ENCODE data around the gene CEP170B.
A peak's percentile ranks its signal among the peaks of the same experiment; 100 is the strongest.
"Not testable (repeated sequence)": the region's sequence is repeated elsewhere in the genome, so short reads cannot be mapped to it uniquely, and the experiment has no call there.

The CEP170B gene

DNA sequence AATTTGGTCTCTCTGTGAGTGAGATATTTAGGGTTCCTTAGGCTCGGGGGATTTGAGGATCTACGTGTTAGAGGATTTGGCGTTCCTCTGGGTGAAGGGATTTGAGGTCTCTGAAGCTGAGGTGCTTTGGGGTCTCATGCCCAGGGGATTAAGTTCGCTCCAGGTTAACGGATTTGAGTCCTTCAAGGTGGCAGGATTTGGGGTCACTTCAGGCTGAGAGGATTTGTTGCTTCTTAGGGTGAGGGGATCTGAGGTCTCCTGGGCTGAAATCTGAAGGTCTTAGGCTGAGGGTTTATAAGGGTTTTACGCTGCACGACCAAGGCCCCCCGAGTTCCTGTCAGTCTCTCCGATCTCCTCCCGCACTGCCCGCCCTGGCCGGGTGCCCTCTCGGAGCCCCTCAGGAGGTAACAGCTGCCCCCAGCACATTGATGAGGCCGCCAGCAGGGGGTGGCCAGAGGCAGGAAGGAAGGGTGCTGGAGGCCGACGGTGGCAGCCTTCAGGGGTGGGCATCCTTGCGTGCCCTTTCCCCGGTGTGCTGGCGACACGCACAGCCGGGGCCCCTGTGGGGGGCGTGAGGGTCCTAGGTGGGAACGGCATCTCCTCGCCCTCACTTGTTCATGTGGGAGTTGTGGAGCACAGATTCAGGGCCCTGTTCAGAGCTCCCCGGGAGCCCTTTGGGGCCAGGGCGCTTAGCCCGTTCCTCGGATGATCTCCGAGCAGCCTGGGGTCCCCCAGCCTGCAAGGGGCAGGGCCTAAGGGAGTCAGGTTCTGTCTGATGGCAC lies 14.3 kb downstream of the CEP170B start:
- no peak for DNase-seq (ENCODE audit: low read depth, low spot score)

GRCh38 chr14:104879983-104880565 lies 15.0 kb downstream of the CEP170B start:
- DNase-seq (ENCODE audit: low read depth, low spot score), result no peak

DNA sequence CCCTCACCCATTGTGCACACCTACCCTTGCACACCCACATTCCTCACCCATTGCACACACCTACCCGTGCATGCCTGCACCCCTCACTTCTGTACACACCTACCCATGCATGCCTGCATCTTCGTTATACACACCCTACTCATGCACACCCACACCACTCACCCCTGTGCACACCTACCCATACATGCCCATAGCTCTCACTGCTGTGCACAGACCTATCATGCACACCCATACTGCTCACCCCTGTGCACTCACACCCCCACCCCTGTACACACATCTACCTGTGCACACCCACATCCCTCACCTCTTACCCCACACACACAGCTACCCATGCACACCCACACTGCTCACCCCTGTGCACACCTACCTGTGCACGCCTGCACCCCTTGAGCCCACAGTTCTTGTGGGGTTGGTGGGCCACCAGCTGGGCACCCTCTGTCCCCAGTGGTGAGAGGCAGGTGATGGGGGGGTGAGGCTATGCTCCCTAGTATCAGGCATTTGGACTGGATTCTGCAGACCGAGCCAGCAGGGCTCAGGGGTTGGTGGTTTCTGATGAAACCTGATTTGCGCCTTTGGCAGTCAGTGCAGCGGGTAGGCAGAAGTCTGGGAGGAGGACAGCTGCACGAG lies 15.6 kb downstream of the CEP170B start:
- DNase-seq (ENCODE audit: low read depth, low spot score), result no peak

GRCh38 chr14:104881369-104881979 lies 16.4 kb downstream of the CEP170B start:
- DNase-seq (ENCODE audit: low read depth, low spot score), result no peak

DNA sequence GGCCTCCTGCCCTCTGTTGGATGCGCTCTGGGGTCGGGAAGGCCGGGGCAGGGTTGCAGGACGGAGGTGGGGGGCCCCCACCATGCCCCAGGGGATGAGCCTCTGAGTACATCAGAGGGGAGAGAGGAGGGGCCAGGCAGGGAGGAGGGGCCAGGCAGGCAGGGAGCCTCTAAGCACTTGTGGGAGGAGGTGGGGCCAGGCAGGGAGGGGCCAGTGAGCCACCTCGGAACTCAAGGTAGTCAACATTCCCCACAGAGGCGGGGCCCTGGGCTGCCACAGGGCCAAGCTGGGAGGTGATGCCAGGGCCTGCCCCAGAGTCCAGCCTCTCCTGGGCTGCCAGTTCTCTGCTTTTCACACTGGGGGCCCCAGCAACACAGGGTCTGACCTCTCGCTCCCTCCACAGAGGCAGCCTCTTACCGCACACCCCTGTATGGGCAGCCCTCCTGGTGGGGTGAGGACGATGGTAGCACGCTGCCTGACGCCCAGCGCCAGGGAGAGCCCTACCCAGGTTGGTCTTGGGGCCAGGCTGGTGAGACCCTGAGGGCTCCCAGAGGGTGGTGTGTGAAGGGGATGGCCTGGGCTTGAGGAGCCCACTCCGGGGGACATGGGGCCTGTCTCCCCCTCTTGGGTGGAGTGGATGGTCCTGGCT lies 17.4 kb downstream of the CEP170B start:
- peak; percentile 80 for DNase-seq (ENCODE audit: low read depth, low spot score)

- DNase-seq (ENCODE audit: low read depth, low spot score), result no peak
Measured at GRCh38 chr14:104882991-104883660, 18.1 kb downstream of the CEP170B start.

DNA sequence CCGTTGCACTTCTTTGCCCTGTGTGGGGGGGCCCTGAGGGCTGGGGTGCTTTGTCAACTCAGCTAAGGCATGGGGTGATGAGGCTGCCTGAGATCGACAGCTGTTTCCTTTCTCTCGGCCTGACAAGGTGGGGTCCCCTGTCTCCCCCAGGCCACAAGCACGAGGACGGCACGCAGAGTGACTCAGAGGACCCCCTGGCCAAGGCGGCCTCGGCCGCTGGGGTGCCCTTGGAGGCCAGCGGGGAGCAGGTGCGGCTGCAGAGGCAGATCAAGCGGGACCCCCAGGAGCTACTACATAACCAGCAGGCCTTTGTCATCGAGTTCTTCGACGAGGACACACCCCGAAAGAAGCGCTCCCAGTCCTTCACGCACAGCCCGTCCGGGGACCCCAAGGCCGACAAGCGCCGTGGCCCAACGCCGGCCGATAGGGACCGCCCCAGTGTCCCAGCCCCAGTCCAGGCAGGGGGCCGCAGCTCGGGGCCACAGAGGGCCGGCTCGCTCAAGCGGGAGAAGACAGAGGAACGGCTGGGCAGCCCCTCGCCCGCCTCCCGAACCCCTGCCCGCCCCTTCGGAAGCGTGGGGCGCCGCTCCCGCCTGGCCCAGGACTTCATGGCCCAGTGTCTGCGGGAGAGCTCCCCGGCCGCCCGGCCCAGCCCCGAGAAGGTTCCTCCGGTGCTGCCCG lies 18.8 kb downstream of the CEP170B start:
- DNase-seq (ENCODE audit: low read depth, low spot score), result no peak

DNA sequence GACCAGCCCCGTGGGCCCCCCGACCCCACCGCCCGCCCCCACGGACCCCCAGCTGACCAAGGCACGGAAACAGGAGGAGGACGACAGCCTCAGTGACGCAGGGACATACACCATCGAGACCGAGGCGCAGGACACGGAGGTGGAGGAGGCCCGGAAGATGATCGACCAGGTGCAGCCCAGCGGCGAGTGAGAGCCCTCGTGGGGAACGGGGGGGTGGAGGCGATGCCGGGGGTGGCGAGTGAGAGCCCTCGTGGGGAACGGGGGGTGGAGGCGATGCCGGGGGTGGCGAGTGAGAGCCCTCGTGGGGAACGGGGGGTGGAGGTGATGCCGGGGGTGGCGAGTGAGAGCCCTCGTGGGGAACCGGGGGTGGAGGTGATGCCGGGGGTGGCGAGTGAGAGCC lies 19.3 kb downstream of the CEP170B start:
- DNase-seq (ENCODE audit: low read depth, low spot score), result not testable (repeated sequence)

GRCh38 chr14:104885031-104885972 lies 20.2 kb downstream of the CEP170B start:
- DNase-seq (ENCODE audit: low read depth, low spot score), result no peak

DNA sequence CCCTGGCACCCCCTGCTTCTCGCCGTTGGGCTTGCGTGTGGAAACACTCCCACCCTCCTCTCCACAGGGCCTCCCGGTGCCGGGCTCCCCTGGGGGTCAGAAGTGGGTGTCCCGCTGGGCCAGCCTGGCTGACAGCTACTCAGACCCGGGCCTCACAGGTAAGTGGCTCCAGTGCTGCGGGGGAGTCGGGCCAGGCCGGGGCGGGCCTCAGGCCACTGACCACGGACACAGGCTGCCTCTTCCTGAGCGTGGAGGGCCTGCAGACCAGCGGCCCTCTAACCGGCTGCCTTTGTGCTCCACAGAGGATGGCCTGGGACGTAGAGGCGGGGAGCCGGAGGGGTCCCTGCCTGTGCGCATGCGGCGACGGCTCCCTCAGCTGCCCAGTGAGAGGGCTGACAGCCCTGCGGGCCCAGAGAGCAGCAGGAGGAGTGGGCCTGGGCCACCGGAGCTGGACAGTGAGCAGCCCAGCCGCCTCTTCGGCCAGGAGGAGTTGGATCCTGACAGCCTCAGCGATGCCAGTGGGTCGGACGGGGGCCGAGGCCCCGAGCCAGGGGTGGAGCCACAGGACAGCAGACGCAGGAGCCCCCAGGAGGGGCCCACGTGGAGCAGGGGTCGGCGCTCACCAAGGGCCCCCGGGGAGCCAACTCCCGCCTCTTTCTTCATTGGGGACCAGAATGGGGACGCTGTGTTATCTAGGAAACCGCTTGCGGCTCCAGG lies 21.1 kb downstream of the CEP170B start:
- DNase-seq (ENCODE audit: low read depth, low spot score), result no peak

- no peak for DNase-seq (ENCODE audit: low read depth, low spot score)
Measured at GRCh38 chr14:104886690-104887622, 21.9 kb downstream of the CEP170B start.

DNA sequence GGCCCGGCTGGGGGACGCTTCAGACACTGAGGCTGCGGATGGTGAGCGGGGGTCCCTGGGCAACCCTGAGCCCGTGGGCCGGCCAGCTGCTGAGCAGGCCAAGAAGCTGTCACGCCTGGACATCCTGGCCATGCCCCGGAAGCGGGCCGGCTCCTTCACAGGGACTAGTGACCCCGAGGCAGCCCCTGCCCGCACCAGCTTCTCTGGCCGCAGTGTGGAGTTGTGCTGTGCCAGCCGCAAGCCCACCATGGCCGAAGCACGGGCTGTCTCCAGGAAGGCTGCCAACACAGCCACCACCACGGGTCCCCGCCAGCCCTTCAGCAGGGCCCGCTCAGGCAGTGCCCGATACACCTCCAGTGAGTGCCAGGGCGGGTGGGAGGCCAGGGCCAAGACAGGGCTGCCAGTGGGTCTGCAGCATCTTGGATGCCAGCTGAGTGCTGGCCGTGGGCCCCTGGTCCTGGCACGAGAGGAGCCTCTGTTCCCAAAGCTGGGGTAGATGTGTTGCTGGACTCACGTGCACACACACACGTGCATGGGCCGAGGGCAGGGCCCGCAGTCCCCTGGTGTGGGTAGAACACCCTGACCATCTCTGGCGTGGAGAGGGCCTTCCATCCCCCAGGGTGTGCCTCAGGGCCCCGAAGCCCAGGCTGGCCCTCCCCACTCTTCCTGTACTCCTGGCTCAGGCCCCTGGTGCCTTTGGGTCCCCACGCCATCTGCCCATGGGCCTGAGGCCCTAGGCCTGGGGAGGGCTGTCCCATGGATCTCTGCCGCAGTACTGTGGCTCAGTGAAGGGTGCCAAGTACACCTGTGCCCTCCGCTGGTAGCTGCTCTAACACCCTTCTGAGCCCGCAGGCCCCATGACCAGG lies 22.8 kb downstream of the CEP170B start:
- DNase-seq (ENCODE audit: low read depth, low spot score), result no peak

- DNase-seq (ENCODE audit: low read depth, low spot score), result no peak
Measured at GRCh38 chr14:104888489-104889374, 23.7 kb downstream of the CEP170B start.

GRCh38 chr14:104889375-104889757 lies 24.3 kb downstream of the CEP170B start:
- DNase-seq (ENCODE audit: low read depth, low spot score), result no peak

DNA sequence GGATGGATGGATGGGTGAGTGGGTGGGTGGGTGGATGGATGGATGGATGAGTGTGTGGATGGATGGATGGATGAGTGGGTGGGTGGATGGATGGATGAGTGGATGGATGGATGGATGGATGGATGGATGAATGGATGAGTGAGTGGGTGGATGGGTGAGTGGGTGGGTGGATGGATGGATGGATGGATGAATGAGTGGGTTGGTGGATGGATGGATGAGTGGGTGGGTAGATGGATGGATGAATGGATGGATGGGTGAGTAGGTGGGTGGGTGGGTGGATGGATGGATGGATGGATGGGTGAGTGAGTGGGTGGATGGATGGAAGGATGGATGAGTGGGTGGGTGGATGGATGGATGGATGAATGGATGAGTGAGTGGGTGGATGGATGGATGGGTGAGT lies 25.2 kb downstream of the CEP170B start:
- DNase-seq (ENCODE audit: low read depth, low spot score), result not testable (repeated sequence)

GRCh38 chr14:104891121-104891551 lies 26.1 kb downstream of the CEP170B start:
- no peak for DNase-seq (ENCODE audit: low read depth, low spot score)

Measured in ELF-1 (cell line).